HG03571 (cell line): ENCODE measurements around the gene PODXL.

Source experiments
- ATAC-seq: cut with Tn5 transposase; IDR thresholded peaks from one replicate; pipeline ENCODE4 v1.9.1; 2021; ENCODE audit not compliant: unreplicated experiment

PODXL gene

DNA sequence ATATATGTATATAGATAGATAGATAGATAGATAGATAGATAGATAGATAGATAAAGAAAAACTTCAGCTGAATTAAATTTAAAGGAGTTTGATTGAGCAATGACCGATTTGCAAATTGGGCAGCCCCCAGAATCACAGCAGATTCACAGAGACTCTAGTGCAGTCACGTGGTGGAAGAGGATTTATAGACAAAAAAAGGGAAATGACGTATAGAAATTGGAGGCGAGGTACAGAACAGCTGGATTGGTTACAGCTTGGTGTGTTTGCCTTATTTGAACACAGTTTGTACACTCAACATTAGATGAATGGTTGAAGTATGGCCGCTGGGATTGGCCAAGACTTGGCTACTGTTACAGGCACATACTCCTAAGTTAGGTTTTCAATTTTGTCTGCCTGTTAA, 8.2 kb upstream of the PODXL start:
- ATAC-seq: no peak

DNA sequence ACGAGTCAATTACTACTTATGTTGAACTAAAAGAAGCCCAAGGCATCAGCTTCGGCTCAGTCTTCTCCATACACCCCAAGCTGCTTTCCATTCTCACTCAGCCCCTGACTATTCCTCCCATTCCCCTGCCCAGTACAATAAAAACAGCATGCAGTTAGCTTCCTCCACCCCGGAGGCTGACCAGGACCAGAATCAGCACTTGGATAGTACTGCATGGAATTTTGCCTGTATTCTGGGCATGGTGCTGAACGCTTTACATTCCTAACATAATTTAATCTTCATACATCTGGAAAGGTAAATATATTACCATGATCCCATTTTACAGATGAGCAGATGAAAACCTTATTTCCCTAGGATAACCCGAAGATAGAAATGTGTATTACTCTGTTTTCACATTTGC, 7.5 kb upstream of the PODXL start:
- ATAC-seq: no peak

DNA sequence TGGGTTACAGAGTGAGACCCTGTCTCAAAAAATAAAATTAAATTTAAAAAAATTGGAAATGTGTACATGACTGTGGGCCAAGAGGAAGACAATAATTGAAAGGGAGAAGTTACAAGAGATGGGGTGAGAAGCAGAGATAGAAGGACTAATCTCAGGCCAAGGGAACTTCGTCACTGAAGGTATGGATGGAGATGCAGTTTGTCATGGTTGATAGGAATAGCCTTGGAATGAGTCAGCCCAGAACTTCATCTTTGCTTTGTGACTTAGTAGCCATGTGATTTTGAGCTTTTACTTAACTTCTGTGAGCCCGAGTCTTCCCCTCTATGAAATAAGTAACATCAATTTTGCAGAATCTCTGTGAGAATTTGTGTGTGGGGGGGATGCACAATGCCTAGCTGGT, 6.5 kb upstream of the PODXL start:
- ATAC-seq: no peak

DNA sequence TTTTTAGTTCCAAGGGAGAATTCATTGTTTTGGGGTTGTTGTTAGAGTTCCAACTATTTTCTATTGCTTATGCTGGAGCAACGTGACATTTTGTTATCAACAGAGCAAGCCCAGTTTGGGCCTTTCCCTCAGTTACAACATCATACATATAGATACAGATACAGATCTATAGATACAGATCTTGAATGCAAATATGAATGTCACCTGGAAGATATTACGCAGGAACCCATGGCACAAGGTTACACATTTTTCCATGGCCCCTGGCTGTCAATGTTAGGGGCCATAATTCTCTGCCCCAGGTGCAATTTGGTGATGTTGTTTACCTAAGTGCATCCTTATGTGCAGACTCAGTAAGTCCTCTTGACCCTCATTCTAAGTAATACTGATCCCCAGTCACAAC, 3.6 kb upstream of the PODXL start:
- ATAC-seq: no peak

DNA sequence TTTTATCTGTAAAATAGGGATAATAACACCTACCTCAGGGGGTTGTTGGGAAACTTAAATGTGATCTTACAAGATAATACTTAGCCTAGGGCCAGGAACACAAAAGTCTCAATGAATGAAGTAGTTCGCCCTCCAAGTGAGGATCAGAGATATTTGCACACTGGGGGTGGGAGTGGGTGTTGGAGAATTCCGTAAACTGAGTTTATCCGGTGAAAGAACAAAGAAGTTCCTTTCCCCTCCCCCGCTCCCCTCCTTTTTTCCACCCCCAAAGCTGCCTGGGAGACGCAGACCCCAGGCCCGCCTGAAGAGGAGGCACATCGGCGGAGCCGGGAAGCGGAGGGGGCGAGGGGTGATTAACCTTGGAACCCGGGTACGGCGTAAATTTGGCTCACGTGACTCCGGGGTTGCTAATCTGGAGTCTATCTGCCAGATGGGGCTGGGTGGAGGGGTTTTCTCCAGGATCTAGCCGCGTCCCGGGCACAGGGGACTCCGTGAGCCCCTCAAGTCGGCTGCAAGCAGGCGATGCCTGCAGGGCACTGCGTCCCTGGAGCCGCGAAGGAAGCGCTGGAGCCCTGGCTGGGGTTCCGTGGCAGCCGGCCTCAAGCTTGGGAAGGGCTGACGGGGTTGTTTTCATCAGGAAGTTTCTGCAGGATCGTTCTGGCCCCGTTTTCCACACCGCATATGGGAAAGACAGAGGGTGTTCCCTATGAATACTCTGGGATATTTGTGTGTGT, 1.4 kb upstream of the PODXL start:
- ATAC-seq: no peak

DNA sequence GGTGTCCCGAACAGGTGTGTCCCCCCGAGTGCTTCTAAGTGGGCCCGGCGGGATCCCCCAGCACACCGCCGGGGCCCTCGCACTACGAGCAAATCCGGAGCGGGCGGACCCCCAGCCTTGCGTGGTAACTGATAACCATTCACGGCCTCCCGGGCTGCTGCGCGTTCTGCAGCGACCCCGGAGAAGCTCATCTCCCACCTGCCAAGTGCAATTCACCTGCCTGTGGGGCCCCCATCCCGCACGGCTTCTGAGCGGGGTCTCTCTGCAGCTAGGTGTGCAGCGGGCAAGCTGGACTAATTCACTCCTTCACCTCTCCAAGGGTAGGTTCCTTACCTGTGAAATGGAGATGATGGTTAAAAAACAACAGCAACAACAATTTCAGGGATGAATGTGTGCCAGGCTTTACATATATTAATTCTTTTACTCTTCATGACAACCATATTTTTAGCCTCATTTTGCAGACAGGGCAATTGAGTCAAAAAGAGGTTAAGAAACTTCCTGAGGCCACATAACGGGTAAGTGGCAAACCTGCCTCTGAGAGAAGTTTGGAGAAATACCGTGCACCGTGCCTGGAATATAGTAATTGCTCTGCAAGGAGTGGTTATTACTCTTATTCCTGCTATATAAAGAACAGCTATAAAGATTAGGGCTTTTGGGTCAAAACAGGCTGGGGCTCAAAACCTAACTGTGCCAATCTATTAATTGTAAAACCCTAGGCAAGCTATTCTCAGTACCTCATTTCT, 652 bp upstream of the PODXL start:
- ATAC-seq: peak; percentile 11

DNA sequence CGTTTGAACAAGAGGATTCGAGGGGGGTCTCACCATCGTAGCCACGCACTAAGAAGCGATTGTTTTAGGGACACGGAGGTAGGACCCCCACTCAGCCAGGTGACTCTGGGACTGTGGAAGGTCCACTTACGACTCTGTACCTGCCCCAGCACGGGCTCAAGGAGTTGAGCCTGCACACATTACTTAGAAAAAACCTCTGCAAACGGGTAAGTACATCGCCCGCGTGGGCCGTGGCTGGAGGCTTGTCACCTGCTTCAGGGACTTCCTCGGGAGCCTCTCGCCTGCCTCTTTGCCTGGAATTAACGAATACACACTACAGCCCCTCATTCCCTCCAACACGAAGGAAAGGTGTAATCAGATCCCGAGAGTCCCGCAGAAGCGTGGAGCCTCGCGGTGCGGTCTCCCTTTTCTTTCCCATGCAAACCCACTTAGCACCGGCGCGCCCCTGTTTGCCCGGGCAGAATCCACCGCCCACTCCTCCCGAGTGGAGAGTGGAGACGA, 826 bp downstream of the PODXL start:
- no peak for ATAC-seq

DNA sequence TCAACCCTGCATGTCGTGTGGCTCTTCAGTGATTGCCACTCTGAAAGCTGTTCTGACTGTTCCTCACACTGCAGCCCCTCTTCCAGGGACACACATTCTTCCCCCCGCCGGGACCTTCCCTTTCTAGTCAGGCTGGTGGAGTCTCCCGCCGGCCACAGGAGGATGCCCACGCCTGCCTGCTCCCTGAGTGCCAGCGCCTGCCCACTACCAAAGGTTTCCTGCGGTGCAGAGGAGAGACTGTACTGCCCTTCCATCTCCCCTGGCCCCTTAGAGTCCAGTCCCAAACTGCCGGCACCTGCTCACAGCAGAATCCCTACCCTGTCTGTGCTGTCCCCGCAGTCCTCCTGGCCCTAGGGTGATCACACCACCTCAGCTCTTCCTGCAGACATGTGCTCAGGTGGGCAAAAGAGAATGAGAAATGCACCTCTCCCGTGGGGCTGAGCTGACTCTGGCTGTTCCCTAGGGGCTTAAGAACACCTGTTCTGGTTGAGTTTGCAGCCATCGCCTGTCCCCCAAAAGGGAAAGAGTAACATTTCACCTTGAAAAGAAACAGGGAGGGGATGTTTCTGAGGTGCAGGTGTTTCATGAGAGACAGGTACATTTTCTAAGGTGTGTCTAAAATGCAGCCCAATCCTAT, 1.4 kb downstream of the PODXL start:
- ATAC-seq: no peak

DNA sequence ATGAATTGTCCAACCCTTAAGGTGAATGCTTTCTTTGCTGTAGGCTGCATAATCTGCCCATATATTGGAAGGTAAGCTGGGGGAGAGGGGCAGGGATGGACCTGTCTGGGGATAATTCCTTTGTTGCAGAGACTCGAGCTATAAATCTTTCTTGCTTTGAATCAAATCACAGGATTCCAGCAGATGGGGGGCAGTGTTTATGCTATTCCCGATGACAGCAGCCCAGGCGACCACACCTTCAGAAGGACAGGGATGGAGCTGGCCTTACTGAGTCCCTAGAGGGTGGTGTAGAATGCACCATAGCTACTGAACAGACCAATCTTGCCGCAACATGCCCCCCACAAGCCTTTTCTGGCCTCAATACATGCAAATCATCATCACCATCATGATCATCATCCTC, 2.5 kb downstream of the PODXL start:
- ATAC-seq: no peak

DNA sequence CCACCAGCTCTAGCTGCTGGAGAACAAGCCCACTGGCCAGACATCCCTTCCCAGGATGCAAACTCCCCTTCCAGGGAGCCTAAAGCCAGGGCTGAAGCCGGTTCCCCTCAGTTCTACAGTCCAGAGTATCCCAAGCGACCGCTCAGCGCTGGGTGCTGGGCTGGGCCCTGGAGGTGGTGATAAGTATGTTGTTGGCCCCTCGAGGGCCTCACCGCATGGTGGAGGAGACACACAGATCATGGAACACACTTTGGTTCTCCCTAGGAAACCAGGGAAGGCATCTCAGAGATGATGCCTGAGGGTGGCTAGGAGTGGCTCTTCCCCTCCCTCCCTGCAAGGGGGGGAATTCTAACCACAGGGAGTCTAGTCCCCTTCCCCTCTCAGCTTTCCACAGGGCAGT, 4.4 kb downstream of the PODXL start:
- ATAC-seq: no peak

DNA sequence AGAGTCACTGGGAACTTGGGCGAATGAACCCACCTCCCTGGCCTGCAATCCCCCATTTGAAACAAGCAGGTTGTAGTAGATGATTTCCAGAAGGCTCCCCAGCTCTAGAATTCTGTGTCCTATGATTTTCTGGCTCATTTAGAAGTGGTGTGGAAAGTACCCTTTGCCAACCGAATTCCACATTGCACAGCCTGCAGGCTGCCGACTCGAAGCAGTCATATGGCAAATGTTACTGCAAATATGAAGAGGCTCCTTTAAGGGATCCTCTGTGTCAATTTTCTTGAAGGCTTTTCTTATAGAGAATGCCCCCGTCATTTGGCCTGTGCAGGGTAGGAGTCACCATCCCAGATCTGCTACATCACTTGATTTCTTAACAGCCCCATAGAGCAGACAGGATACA, 5.6 kb downstream of the PODXL start:
- no peak for ATAC-seq

DNA sequence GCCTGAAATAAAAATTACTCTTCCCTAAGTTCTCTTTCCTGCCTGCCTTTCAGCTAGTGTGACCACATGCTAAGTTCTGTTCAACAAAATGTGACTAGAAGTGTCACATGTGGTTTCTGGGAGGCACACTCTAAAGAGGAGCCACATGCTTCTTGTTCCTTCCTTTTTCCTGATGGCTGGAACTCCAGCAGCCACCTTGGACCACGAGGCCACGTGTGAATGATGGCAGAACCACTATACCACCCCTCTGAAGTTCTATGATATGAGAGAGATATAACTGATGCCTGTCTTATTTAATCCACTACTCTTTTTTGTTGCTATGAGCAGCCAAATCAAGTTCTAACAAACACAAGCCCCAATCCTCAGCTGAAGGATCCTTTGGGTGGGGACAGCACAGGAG, 8.1 kb downstream of the PODXL start:
- ATAC-seq: no peak

DNA sequence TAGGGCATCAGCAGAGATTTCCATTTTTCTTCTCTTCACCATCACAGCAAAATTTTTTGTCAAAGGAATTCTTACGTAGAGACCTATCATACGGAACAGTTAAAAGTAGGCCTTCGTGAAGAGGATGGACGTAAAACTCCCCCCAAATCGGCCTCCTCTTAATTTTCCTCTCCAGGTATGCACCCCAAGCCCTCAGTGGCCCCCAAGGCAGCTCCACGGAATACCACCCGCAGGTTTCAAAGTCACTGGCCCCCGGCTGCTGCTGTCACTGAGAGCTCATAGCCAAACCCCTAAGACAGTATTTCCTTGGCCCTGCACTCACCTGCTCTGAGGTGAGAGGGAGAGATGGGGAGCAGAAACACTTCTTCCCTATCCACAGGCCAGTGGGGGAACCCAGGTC, 8.8 kb downstream of the PODXL start:
- no peak for ATAC-seq

DNA sequence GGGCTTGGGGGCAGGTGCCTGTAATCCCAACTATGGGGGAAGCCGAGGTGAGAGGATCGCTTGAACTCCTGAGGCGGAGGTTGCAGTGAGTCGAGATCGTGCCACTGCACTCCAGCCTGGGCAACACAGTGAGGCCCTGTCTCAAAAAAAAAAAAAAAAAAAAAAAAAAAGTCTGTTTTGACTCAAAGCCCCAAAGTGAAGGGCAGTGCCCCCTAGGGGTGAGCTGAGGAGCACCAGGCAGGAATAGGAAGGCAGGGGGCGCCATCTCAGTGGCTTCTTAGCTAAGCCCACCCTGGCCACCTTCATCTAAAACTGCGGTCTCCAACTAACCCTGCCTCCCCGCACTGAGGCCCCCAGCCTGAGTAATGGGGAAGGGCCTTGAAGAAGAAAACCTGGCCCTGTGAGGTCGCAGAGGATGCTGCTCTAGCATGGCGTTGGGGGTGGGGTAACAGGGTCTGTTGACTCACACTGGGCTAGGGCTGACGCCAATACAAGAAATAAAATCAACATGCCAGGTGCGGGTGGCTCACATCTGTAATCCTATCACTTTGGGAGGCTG, 9.8 kb downstream of the PODXL start:
- no peak for ATAC-seq

DNA sequence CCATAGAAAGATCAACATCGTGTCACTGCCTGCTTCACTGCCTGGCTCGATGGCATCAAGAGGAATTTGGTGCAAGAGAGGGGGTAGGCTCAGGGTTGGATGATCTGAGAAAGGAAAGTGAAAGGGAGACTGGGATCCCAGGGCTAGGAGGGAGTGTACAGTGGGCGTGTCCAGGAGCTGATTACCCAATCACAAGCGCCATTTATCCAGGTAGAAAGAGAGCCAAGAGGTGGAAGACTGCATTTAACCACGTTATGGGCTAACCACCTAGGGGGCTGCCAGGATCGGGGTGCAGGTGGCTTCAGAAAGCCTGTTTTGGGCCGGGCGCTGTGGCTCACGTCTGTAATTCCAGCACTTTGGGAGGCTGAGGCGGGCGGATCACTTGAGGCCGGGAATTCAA, 10.3 kb downstream of the PODXL start:
- ATAC-seq: no peak

DNA sequence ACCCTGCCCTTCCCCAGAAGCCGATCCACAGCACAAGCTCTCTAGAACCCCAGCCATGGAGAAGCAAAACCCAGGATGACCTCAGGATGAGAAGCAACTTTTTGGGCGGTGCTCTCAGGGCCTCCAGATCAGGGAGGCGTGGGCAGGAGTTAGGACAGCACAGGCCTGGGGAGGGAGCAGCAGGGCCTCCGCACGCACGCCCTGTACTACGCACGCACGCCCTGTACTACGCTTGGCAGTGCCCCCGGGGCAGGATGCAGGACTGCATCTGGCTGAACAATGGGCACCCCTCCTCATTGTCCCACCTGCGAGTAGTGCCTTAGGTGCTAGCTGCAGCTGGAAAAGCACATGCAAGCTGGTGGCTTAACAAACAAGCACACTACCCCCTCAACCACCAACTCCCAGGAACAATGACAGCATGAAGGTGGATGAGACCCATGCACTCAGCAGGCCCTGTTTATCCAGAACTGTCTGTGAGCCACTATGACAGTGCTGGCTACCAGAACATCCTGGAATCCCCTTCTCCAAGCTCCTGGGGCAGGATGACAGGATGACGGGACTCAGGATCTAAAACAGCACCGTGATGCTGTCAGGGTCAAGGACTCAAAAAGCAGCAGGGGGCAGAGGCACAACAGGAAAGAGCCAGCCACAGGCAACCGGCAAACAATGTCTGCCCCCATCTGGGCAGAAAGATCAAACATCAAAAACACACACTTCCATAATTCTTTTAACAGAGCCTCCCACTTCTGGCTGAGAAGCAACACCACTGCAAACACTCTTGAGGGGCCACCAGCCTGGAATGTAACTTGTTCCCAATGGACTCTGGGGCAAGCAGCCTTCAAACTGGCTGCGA, 11.8 kb downstream of the PODXL start:
- no peak for ATAC-seq

DNA sequence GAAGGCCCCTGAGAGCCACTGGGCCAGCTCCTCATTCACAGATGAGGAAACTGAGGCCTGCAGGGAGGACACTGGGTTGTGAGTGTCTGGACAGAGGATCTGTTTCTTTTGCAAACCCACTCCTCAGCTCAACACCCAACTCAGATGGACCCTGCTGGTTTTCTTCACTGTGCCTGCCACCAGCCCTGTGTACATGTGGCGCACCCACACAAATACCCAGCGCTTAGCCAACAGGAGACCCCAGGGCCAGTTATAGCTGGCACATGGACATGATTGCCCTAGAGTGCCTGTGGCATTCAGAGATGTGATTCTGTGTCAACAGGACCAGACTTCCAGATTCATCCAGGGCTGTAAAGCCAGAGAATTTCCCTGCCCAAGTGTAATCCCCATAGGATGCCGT, 12.4 kb downstream of the PODXL start:
- ATAC-seq: no peak

DNA sequence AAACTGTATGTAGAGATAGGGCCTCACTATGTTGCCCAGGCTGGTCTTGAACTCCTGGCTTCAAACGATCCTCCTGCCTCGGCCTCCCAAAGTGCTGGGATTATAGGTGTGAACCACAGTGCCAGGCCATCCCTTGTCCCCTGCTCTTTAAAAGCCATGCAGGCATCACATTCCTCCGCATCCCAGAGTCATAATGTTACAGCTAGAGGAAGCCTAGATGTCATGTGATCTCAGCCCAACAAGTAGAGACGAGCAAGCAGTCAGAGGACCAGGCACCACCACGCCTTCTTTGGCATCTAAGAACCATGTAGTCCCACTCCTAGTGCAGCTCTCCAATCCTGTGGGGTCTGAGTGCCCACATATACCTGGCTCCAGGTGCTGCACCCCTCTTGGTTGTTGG, 13.1 kb downstream of the PODXL start:
- no peak for ATAC-seq

DNA sequence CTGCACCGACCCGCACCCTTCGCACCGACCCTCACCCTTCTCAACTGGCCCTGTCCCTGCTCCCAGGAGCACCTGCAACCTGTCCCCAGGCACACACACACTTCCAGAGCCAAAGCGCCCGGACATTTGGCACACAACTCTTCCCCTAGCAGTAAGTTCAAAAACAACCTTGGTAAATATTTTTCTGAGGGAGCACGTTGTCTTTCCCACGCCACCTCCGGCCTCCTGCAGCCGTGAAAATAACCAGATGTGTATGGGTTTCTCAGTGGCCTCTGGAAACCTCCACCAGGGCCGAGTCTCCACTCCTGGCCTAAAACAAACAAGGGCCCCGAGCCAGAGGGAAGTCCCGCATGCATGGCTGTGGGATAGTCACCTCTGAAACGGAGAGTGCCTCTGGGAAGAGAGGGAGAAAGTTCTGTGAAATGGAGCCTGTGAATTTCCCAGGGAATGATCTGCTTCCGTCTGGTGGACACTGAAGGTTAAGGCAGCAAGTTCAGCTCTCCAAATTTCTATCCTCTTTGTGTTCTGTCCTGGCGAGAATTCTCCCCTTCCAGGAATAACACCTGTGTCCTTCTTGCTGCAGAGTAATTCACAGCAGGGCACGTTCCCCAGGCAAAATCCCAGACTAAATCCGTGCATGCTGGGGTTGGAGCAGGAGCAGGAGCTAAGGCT, 15.8 kb downstream of the PODXL start:
- ATAC-seq: no peak

DNA sequence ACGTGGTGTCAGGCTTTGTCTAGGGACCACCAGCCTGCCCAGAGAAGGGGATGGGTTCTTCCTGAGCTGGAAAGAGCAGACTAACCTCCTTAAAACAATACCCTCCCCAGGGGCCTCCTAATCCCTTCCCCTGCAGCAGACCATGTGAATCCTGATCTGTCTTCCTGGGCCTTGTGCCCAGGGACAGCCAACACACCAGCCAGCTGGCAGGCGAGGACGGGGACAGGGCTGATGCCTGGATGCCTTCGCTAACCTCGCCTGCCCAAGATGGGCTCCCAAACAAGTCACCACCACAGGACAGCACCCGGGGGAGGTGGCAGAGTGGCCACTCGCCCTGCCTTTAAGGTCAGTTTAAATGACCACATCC, 17.6 kb downstream of the PODXL start:
- no peak for ATAC-seq
